ENCODE results near the gene CEP104. TPM values are rescaled to one million over a fixed set of nuclear protein-coding genes. Genes with fewer than 3 reads are reported as not detected.

Gene CEP104
- polyA plus RNA-seq, 2 of the 4 experiments (the other 2 are of a cell fraction) = 14.5 to 28.8 TPM

DNA sequence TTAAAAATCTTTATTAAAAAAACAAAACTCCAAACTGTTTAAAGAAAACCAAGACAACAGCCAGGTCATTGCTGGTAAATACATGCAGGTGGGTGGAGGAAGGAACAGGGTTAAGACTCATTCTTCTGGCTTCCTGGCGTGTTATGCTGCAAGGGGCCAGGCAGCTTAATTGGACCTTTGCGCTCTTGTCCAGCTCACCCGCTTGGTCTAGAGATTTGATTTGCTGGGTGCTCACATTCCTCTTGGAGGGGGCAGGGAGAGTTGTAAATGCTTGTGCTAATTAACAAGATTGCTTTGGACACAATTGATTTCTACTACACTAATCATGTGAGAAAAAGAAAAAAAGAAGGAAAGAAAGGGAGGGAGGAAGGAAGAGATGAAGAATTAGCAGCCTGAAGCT is 10.5 kb downstream of the CEP104 start:
- ATAC-seq = no peak
- CTCF ChIA-PET = interaction anchor here (0.6 to 1.2 kb wide), 2 partner anchors 45 to 121 kb away, joined by 3 read pairs; no protein-coding TSS in a partner anchor
- Histone ChIP-seq H3K4me2 (no peak overlapping the region), H3K4me3 (no peak overlapping the region), H3K9me3 (no peaks in the 10 kb centered on the region), H3K27ac (no peak overlapping the region), H3K4me1 (no peaks in the 10 kb centered on the region)
- WGBS (ENCODE audit: missing lambda C conversion rate) = 83% methylated on average over 3 of the region's 3 CpGs
- no peak for FAIRE-seq
- TF ChIP-seq EP300 (IDR thresholded peaks at IDR 0.05) (no peak), RCOR1 (IDR thresholded peaks at IDR 0.05; ENCODE audit: low read depth, low read length) (no peak), CHD4 (IDR thresholded peaks at IDR 0.05; ENCODE audit: borderline replicate concordance) (no peak), ZNF302 (CRISPR knock-in tag; IDR thresholded peaks at IDR 0.05) (no peak), RNF2 (IDR thresholded peaks at IDR 0.05; ENCODE audit: borderline replicate concordance, low read depth) (no peak), POLR2A (IDR thresholded peaks at IDR 0.05; ENCODE audit: low read length) (no peak), RFX5 (IDR thresholded peaks at IDR 0.05) (no peak), TFCP2L1 (CRISPR knock-in tag; IDR thresholded peaks at IDR 0.05) (no peak), HOXB13 (CRISPR knock-in tag; IDR thresholded peaks at IDR 0.05; ENCODE audit: low read depth) (no peak), NFE2L2 (conservative IDR thresholded peaks at IDR 0.05; ENCODE audit: low read length) (no peak), PHF8 (IDR thresholded peaks at IDR 0.05; ENCODE audit: borderline replicate concordance, low read depth) (no peak), FOSL2 (IDR thresholded peaks at IDR 0.05) (no peak), FOSL2 (CRISPR knock-in tag; IDR thresholded peaks at IDR 0.05) (no peak), ZFP36 (IDR thresholded peaks at IDR 0.05; ENCODE audit: borderline replicate concordance, partially characterized antibody) (no peak), SREBF2 (IDR thresholded peaks at IDR 0.05) (no peak)
- TF ChIP-seq, protein P1, sequence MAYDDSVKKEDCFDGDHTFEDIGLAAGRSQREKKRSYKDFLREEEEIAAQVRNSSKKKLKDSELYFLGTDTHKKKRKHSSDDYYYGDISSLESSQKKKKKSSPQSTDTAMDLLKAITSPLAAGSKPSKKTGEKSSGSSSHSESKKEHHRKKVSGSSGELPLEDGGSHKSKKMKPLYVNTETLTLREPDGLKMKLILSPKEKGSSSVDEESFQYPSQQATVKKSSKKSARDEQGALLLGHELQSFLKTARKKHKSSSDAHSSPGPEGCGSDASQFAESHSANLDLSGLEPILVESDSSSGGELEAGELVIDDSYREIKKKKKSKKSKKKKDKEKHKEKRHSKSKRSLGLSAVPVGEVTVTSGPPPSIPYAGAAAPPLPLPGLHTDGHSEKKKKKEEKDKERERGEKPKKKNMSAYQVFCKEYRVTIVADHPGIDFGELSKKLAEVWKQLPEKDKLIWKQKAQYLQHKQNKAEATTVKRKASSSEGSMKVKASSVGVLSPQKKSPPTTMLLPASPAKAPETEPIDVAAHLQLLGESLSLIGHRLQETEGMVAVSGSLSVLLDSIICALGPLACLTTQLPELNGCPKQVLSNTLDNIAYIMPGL (CRISPR knock-in tag; IDR thresholded peaks at IDR 0.05; ENCODE audit: borderline replicate concordance) = no peak
- TF ChIP-seq, protein P2, sequence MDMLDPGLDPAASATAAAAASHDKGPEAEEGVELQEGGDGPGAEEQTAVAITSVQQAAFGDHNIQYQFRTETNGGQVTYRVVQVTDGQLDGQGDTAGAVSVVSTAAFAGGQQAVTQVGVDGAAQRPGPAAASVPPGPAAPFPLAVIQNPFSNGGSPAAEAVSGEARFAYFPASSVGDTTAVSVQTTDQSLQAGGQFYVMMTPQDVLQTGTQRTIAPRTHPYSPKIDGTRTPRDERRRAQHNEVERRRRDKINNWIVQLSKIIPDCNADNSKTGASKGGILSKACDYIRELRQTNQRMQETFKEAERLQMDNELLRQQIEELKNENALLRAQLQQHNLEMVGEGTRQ (IDR thresholded peaks at IDR 0.05) = no peak
- no peak for DNase-seq (ENCODE audit: low read depth in 1 of 2, low spot score in 1 of 2)
- POLR2A ChIA-PET = no interaction called here

DNA sequence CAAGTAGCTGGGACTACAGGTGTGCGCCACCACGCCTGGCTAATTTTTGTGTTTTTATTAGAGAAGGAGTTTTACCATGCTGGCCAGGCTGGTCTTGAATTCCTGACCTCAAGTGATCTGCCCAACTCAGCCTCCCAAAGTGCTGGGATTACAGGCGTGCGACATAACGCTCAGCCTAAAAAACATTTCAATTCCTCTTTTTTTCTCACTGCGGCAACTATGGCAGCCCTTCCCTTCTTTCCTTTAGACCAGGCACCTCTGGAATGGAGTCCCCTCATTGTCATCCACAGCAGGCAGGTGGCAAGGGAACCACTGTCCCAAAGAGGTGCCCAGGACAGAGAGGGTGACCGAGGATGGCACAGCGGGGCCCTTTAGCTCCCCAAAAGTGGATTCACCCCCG is 14.1 kb downstream of the CEP104 start:
- ATAC-seq (no peak), DNase-seq (ENCODE audit: low read depth in 1 of 2, low spot score in 1 of 2) (no peak), FAIRE-seq (no peak)
- ChIA-PET POLR2A (no interaction called here), CTCF (no interaction called here)
- Histone ChIP-seq H3K4me3 (no peak overlapping the region), H3K4me2 (no peak overlapping the region), H3K27ac (no peak overlapping the region), H3K9me3 (no peaks in the 10 kb centered on the region; the same call in 2 of the 3 replicates), H3K4me1 (no peaks in the 10 kb centered on the region)
- 95% methylated on average over 9 of the region's 9 CpGs for WGBS (ENCODE audit: missing lambda C conversion rate)
- no peak for TF ChIP-seq BHLHE40 (IDR thresholded peaks at IDR 0.05; ENCODE audit: low read depth, low read length)
- TF ChIP-seq, protein P3, sequence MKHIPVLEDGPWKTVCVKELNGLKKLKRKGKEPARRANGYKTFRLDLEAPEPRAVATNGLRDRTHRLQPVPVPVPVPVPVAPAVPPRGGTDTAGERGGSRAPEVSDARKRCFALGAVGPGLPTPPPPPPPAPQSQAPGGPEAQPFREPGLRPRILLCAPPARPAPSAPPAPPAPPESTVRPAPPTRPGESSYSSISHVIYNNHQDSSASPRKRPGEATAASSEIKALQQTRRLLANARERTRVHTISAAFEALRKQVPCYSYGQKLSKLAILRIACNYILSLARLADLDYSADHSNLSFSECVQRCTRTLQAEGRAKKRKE (CRISPR knock-in tag; IDR thresholded peaks at IDR 0.05; ENCODE audit: low read depth) = no peak
- no peak for TF ChIP-seq CBX8 (IDR thresholded peaks at IDR 0.05)
- TF ChIP-seq ZC3H11A (IDR thresholded peaks at IDR 0.05) = no peak

DNA sequence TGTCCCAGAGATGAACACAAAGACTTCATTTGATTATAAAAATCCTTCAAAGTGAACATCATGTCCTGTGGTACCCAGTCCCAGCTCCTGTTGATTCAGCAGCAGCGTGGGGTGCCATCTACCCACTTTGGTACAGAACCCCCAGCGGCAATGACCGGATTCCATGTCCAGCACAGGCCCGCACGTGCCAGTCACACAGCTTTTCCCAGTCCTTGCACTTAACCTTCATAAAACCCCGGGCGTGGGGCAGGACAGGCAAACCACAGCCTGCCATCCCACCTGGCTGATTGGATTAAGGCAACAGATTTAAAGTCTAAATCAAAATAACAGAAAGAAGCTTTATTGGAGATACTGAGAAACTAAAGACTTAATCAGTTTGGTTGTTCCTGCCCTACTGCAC is 15.5 kb downstream of the CEP104 start:
- FAIRE-seq (no peak), DNase-seq (ENCODE audit: low read depth in 1 of 2, low spot score in 1 of 2) (no peak), ATAC-seq (no peak)
- ChIA-PET CTCF (interaction anchor here (0.6 kb wide), 1 partner anchor 16 kb away, joined by 3 read pairs; the partner anchor contains the start of gene DFFB), POLR2A (no interaction called here)
- H3K4me1 ChIP-seq = no peaks in the 10 kb centered on the region
- H3K4me2 ChIP-seq = no peak overlapping the region
- no peak overlapping the region for H3K4me3 ChIP-seq
- TF ChIP-seq TP53 (CRISPR knock-in tag; IDR thresholded peaks at IDR 0.05) (no peak), KDM1A (IDR thresholded peaks at IDR 0.05; ENCODE audit: low read depth) (no peak), POLR2AphosphoS2 (conservative IDR thresholded peaks at IDR 0.05; ENCODE audit: low read length) (no peak)
- TF ChIP-seq, protein P4, sequence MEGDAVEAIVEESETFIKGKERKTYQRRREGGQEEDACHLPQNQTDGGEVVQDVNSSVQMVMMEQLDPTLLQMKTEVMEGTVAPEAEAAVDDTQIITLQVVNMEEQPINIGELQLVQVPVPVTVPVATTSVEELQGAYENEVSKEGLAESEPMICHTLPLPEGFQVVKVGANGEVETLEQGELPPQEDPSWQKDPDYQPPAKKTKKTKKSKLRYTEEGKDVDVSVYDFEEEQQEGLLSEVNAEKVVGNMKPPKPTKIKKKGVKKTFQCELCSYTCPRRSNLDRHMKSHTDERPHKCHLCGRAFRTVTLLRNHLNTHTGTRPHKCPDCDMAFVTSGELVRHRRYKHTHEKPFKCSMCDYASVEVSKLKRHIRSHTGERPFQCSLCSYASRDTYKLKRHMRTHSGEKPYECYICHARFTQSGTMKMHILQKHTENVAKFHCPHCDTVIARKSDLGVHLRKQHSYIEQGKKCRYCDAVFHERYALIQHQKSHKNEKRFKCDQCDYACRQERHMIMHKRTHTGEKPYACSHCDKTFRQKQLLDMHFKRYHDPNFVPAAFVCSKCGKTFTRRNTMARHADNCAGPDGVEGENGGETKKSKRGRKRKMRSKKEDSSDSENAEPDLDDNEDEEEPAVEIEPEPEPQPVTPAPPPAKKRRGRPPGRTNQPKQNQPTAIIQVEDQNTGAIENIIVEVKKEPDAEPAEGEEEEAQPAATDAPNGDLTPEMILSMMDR (IDR thresholded peaks at IDR 0.05) = no peak
- WGBS (ENCODE audit: missing lambda C conversion rate) = 94% methylated on average over 5 of the region's 7 CpGs
- peaks cover 7% of the 10 kb centered on the region; the same call in 2 of the 3 replicates for H3K9me3 ChIP-seq
- no peak overlapping the region for H3K27ac ChIP-seq
